Astrocyte (in vitro differentiated cells and primary cell): Measurements from ENCODE around the gene SVIL. TPM values are rescaled to one million over a fixed set of nuclear protein-coding genes. Genes with fewer than 3 reads are reported as not detected.

Experiments used
- DNase-seq: peaks from one replicate; pipeline ENCODE4 v3.0.0-alpha.2; 2010; ENCODE audit warnings: low read depth
- FAIRE-seq: peaks from 2 replicates; lab custom pipeline; 2011; peaks lifted over from hg19 to GRCh38; lab: Jason Lieb, UNC
- H2AFZ ChIP-seq: 2 replicates; pipeline ENCODE4 v1.6.0; 2012; ENCODE audit warnings: low read depth, low read length, inconsistent platforms
- H3K27ac ChIP-seq: 2 replicates; pipeline ENCODE4 v1.5.1; 2011; ENCODE audit warnings: low read depth, low read length, inconsistent platforms
- H3K27me3 ChIP-seq: 2 replicates; pipeline ENCODE4 v1.6.0; 2011; ENCODE audit warnings: low read length, inconsistent platforms; ENCODE audit not compliant: insufficient read depth
- H3K36me3 ChIP-seq: 2 replicates; pipeline ENCODE4 v1.5.1; 2011; ENCODE audit warnings: low read length, inconsistent platforms; ENCODE audit not compliant: insufficient read depth
- H3K4me1 ChIP-seq: 2 replicates; pipeline ENCODE4 v1.5.1; 2011; ENCODE audit warnings: low read length, inconsistent platforms; ENCODE audit not compliant: insufficient read depth
- H3K4me2 ChIP-seq: 2 replicates; pipeline ENCODE4 v1.6.0; 2012; ENCODE audit warnings: low read length, inconsistent platforms
- H3K4me3 ChIP-seq: 2 replicates; pipeline ENCODE4 v1.5.1; 2011; ENCODE audit warnings: low read depth, mild to moderate bottlenecking, low read length, inconsistent platforms; ENCODE audit not compliant: insufficient read depth
- H3K79me2 ChIP-seq: 2 replicates; pipeline ENCODE4 v1.6.0; 2012; ENCODE audit warnings: mild to moderate bottlenecking, low read length, inconsistent platforms; ENCODE audit not compliant: insufficient read depth
- H3K9ac ChIP-seq: 2 replicates; pipeline ENCODE4 v1.6.0; 2012; ENCODE audit warnings: mild to moderate bottlenecking, low read length, inconsistent platforms
- H3K9me3 ChIP-seq: 2 replicates; pipeline ENCODE4 v1.5.1; 2012; ENCODE audit warnings: low read depth, mild to moderate bottlenecking, low read length, inconsistent platforms; ENCODE audit not compliant: insufficient read depth
- H4K20me1 ChIP-seq: 2 replicates; pipeline ENCODE4 v1.6.0; 2012; ENCODE audit warnings: low read length, inconsistent platforms; ENCODE audit not compliant: insufficient read depth
- H3K27ac Mint-ChIP-seq: one replicate; pipeline ENCODE4 v1.8.0; 2021; ENCODE audit warnings: mild to moderate bottlenecking, mixed read lengths; ENCODE audit not compliant: unreplicated experiment
- H3K27me3 Mint-ChIP-seq: one replicate; pipeline ENCODE4 v1.8.0; 2021; ENCODE audit warnings: low read depth, mixed read lengths; ENCODE audit not compliant: unreplicated experiment
- H3K36me3 Mint-ChIP-seq: one replicate; pipeline ENCODE4 v1.8.0; 2021; ENCODE audit warnings: low read depth, mixed read lengths; ENCODE audit not compliant: unreplicated experiment
- H3K4me1 Mint-ChIP-seq: one replicate; pipeline ENCODE4 v1.8.0; 2021; ENCODE audit warnings: low read depth, mixed read lengths; ENCODE audit not compliant: unreplicated experiment
- H3K4me3 Mint-ChIP-seq: one replicate; pipeline ENCODE4 v1.8.0; 2021; ENCODE audit warnings: mild to moderate bottlenecking, moderate library complexity, mixed read lengths; ENCODE audit not compliant: unreplicated experiment
- H3K9me3 Mint-ChIP-seq: one replicate; pipeline ENCODE4 v1.8.0; 2021; ENCODE audit warnings: mild to moderate bottlenecking, mixed read lengths; ENCODE audit not compliant: unreplicated experiment
- CTCF ChIP-seq: IDR thresholded peaks from 2 replicates; pipeline ENCODE4 v1.5.1; 2011; ENCODE audit warnings: low read depth, mild to moderate bottlenecking, inconsistent platforms, low read length, moderate library complexity; ENCODE audit not compliant: insufficient read depth
- EZH2 ChIP-seq: IDR thresholded peaks from 2 replicates; pipeline ENCODE4 v1.6.1; 2012; ENCODE audit warnings: mild to moderate bottlenecking, low read length, inconsistent platforms; ENCODE audit not compliant: insufficient read depth
- total RNA-seq: library from RNA; stranded (reverse); gene quantifications from 2 replicates; pipeline ENCODE4 v1.2.1, GENCODE V29; 2021

Gene SVIL
- total RNA-seq, 1 donor from 2014 or later: 70.4 TPM

DNA sequence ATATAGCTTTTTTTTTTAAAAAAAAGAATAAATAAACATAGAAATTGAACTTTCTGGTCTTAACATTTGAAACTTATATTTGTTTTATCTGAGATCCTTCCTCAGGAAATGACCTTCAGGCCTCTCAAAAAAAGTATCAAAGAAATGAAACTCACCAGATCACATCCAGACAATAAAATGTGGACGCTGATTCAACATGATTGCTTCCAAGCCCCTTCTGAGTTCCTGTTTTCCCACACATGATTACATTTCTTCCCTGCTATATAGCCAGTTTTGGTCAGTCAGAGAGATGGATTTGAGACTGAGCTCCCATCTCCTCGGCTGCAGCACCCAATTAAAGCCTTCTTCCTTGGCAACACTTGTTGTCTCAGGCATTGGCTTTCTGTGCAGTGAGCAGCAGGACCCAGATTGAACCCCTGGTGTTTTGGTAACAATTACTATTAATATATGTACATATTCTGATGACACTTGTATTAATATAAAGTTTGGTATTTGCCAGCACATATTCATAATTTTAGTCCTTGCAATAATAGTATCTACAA is 21.8 kb upstream of the SVIL start:
- H3K4me3 ChIP-seq: no peak overlapping the region
- H3K9me3 ChIP-seq: no peaks in the 10 kb centered on the region
- H3K4me3 Mint-ChIP-seq: no peak overlapping the region
- H3K4me2 ChIP-seq: no peak overlapping the region
- H3K36me3 ChIP-seq: peaks cover 7% of the 10 kb centered on the region
- H3K27me3 Mint-ChIP-seq: no peaks in the 10 kb centered on the region
- FAIRE-seq (no peak), DNase-seq (no peak)
- no peak overlapping the region for H3K27ac ChIP-seq
- no peak overlapping the region for H3K27ac Mint-ChIP-seq
- H3K4me1 Mint-ChIP-seq: peaks cover 42% of the 10 kb centered on the region
- H2AFZ ChIP-seq: no peak overlapping the region
- H3K4me1 ChIP-seq: peaks cover 43% of the 10 kb centered on the region
- no peaks in the 10 kb centered on the region for H3K27me3 ChIP-seq
- H4K20me1 ChIP-seq: peaks cover 4% of the 10 kb centered on the region
- peaks cover 15% of the 10 kb centered on the region for H3K9me3 Mint-ChIP-seq
- H3K79me2 ChIP-seq: peaks cover 29% of the 10 kb centered on the region
- TF ChIP-seq CTCF: no peak
- TF ChIP-seq EZH2: no peak
- no peak overlapping the region for H3K9ac ChIP-seq
- H3K36me3 Mint-ChIP-seq: peaks cover 39% of the 10 kb centered on the region

- Histone ChIP-seq H3K9me3 (no peaks in the 10 kb centered on the region), H3K4me3 (no peak overlapping the region), H3K4me2 (no peak overlapping the region), H2AFZ (no peak overlapping the region), H3K27ac (no peak overlapping the region), H3K4me1 (peaks cover 35% of the 10 kb centered on the region), H3K27me3 (no peaks in the 10 kb centered on the region), H3K9ac (no peak overlapping the region), H4K20me1 (peaks cover 22% of the 10 kb centered on the region), H3K79me2 (peaks cover 36% of the 10 kb centered on the region), H3K36me3 (peaks cover 4% of the 10 kb centered on the region)
- H3K27ac Mint-ChIP-seq: no peak overlapping the region
- FAIRE-seq (no peak), DNase-seq (no peak)
- H3K27me3 Mint-ChIP-seq: no peaks in the 10 kb centered on the region
- H3K4me3 Mint-ChIP-seq: no peak overlapping the region
- TF ChIP-seq EZH2 (no peak), CTCF (no peak)
- peaks cover 42% of the 10 kb centered on the region for H3K36me3 Mint-ChIP-seq
- peaks cover 30% of the 10 kb centered on the region for H3K4me1 Mint-ChIP-seq
- H3K9me3 Mint-ChIP-seq: peaks cover 15% of the 10 kb centered on the region
Measured at GRCh38 chr10:29652192-29652591, 17.4 kb upstream of the SVIL start.

DNA sequence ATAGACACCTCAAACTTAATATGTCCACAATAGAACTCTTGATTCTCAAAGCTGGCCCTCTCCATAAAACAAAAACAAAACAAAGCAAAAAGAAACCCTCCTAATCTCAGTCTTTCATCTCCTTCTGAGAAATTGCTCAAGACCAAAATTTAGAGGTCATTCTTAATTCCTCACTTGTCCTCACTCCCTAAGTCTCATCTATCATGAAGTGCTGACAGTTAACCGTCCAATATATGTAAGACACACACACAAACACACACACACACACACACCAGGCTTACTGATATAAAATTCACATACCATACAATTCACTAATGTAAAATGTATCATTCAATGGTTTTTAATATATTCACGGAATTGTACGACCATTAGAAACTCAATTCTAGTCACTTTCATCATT is 17.0 kb upstream of the SVIL start:
- Histone ChIP-seq H3K27me3 (no peaks in the 10 kb centered on the region), H3K9ac (no peak overlapping the region), H3K36me3 (no peaks in the 10 kb centered on the region), H3K4me2 (no peak overlapping the region), H3K27ac (no peak overlapping the region), H3K4me3 (no peak overlapping the region), H3K4me1 (peaks cover 35% of the 10 kb centered on the region), H3K79me2 (peaks cover 33% of the 10 kb centered on the region), H3K9me3 (no peaks in the 10 kb centered on the region), H2AFZ (no peak overlapping the region), H4K20me1 (peaks cover 26% of the 10 kb centered on the region)
- Mint-ChIP-seq H3K27me3 (no peaks in the 10 kb centered on the region), H3K9me3 (peaks cover 15% of the 10 kb centered on the region), H3K4me1 (peaks cover 33% of the 10 kb centered on the region), H3K4me3 (no peak overlapping the region), H3K27ac (no peak overlapping the region), H3K36me3 (peaks cover 39% of the 10 kb centered on the region)
- no peak for DNase-seq
- no peak for FAIRE-seq
- TF ChIP-seq EZH2 (no peak), CTCF (no peak)
